H1 (cell line): Measurements from ENCODE around the gene KCNC2. TPM values are rescaled to one million over a fixed set of nuclear protein-coding genes. Genes with fewer than 3 reads are reported as not detected.

Source experiments
- SIN3A ChIP-seq, 2 experiments: IDR thresholded peaks in 1 of 2; conservative IDR thresholded peaks in 1 of 2; 2 replicates each; pipeline ENCODE4 v1.6.1; 2011 to 2012; ENCODE audit warnings: low read length in 2 of 2, improper control_type of control experiment in 1 of 2, low read depth in 1 of 2, mild to moderate bottlenecking in 1 of 2
- SP1 ChIP-seq: IDR thresholded peaks from 2 replicates; pipeline ENCODE4 v1.6.1; 2011; ENCODE audit warnings: low read depth, low read length
- polyA plus RNA-seq, 7 experiments: library from polyadenylated mRNA; depleted of rRNA in 3 of 7; stranded (reverse) in 5 of 7; unstranded in 2 of 7; fragments of >200 nt in 5 of 7; fragments of 200-250 nt in 2 of 7; gene quantifications; 1 replicate in 5 of 7; 2 replicates in 1 of 7; 4 replicates in 1 of 7; pipeline versions ENCODE4 v1.2.1 to v1.2.3, GENCODE V29; 2011 to 2013; ENCODE audit warnings: missing spikeins in 2 of 7, mixed read lengths in 2 of 7
- total RNA-seq: library from RNA; stranded (reverse); fragmentation: NEBNext Ultra II Directional; extraction: Animal tissue kit (Norgen Biotek cat#: 25700); gene quantifications from 2 replicates; pipeline ENCODE4 v1.2.1, GENCODE V29; 2021

Gene KCNC2
- total and polyA plus RNA-seq, 2 of the 8 experiments (the other 6 are each of a cell fraction or from before 2014, with no cell fraction given), result 0.03 TPM; not detected in 1

DNA sequence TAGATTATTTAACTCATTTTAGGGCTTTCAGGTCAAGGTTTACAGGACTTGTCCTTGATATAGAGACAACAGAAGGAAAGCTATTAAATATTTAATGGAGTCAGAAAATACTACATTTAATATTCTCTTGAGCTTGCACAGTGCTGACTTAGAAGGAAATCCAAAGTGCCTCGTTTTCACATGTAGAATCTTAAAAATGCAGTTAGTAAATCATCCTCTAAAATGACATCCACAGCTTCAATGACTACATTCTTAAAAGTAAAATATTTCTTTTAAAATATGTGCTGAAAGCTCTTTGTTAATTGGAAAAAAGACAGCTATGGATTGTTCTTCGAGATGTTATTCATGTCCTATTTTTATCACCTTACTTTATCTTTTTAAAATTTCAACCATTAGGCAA, 146.9 kb downstream of the KCNC2 start (continued):
- TF ChIP-seq SIN3A (conservative IDR thresholded peaks at IDR 0.05 in 1 of 2, IDR thresholded peaks at IDR 0.05 in 1 of 2; ENCODE audit: low read depth in 1 of 2, low read length in 2 of 2) (no peak), SP1 (no peak)
